WTC11 (cell line): ENCODE results near the gene DBR1. TPM values are rescaled to one million over a fixed set of nuclear protein-coding genes. Genes with fewer than 3 reads are reported as not detected.

Experiments used
- ATAC-seq: fragments of 200-7000 bp; cut with Tn5 transposase; 2 replicates; pipeline ENCODE4 v1.10.0; 2021; ENCODE audit warnings: mild to moderate bottlenecking, moderate library complexity
- CTCF ChIA-PET: fragments of 300-600 bp; sonication (Branson Sonifier 250); formaldehyde crosslinking; loops from one replicate; lab custom pipeline; 2021; ENCODE audit warnings: antibody characterized with exemption; lab: Charles Lee
- POLR2A ChIA-PET: fragments of 350-600 bp; sonication (Branson Sonifier 250); formaldehyde crosslinking; loops from one replicate; lab custom pipeline; 2021; ENCODE audit warnings: antibody characterized with exemption; lab: Charles Lee
- DNase-seq: peaks from one replicate; pipeline ENCODE4 v3.0.0; 2021; ENCODE audit warnings: low spot score
- H3K27ac Mint-ChIP-seq: 2 replicates; pipeline ENCODE4 v1.8.0; 2021; ENCODE audit warnings: mixed read lengths
- H3K27me3 Mint-ChIP-seq: 2 replicates; pipeline ENCODE4 v1.8.0; 2021; ENCODE audit warnings: low read depth, mild to moderate bottlenecking, moderate library complexity, mixed read lengths
- H3K36me3 Mint-ChIP-seq: 2 replicates; pipeline ENCODE4 v1.8.0; 2021; ENCODE audit warnings: mixed read lengths
- H3K4me1 Mint-ChIP-seq: 2 replicates; pipeline ENCODE4 v1.8.0; 2022; ENCODE audit warnings: mixed read lengths
- H3K4me3 Mint-ChIP-seq: 2 replicates; pipeline ENCODE4 v1.8.0; 2021; ENCODE audit warnings: mild to moderate bottlenecking, moderate library complexity, mixed read lengths
- H3K9me3 Mint-ChIP-seq: 2 replicates; pipeline ENCODE4 v1.8.0; 2021; ENCODE audit warnings: mixed read lengths
- CREM ChIP-seq: sonication (generic); formaldehyde crosslinking; IDR thresholded peaks from 2 replicates; pipeline ENCODE4 v1.8.1; 2022; ENCODE audit warnings: mild to moderate bottlenecking, missing genetic modification reagents, moderate library complexity
- EMX1 ChIP-seq: fragments of 250-450 bp; sonication (Bioruptor Pico); IDR thresholded peaks from 2 replicates; pipeline ENCODE4 v1.8.0; 2021; ENCODE audit warnings: mild to moderate bottlenecking
- ESRRA ChIP-seq: sonication (generic); formaldehyde crosslinking; IDR thresholded peaks from 2 replicates; pipeline ENCODE4 v1.8.1; 2022; ENCODE audit warnings: mild to moderate bottlenecking, missing genetic modification reagents, borderline replicate concordance
- GTF2I ChIP-seq: fragments of 250-450 bp; sonication (Bioruptor Pico); conservative IDR thresholded peaks from 2 replicates; pipeline ENCODE4 v1.4.0; 2021; ENCODE audit warnings: mild to moderate bottlenecking
- HMGA2 ChIP-seq: fragments of 250-450 bp; sonication (Bioruptor Pico); IDR thresholded peaks from 2 replicates; pipeline ENCODE4 v1.4.0; 2021; ENCODE audit warnings: mild to moderate bottlenecking, moderate library complexity
- NFATC4 ChIP-seq: fragments of 250-450 bp; sonication (Bioruptor Pico); IDR thresholded peaks from 2 replicates; pipeline ENCODE4 v1.9.0; 2021; ENCODE audit warnings: mild to moderate bottlenecking
- NFYB ChIP-seq: sonication (generic); formaldehyde crosslinking; conservative IDR thresholded peaks from 2 replicates; pipeline ENCODE4 v1.8.0; 2022; ENCODE audit warnings: low read depth, missing genetic modification reagents
- SMAD4 ChIP-seq: sonication (generic); formaldehyde crosslinking; IDR thresholded peaks from 2 replicates; pipeline ENCODE4 v1.8.0; 2022; ENCODE audit warnings: mild to moderate bottlenecking, missing genetic modification reagents
- TEAD1 ChIP-seq: sonication (generic); formaldehyde crosslinking; IDR thresholded peaks from 2 replicates; pipeline ENCODE4 v1.8.0; 2022; ENCODE audit warnings: mild to moderate bottlenecking, missing genetic modification reagents
- total RNA-seq: library from RNA; stranded (reverse); gene quantifications from 3 replicates; pipeline ENCODE4 v1.2.3, GENCODE V29; 2021
- TF ChIP-seq, protein P1 (sequence below): fragments of 250-450 bp; sonication (Bioruptor Pico); IDR thresholded peaks from 2 replicates; pipeline ENCODE4 v1.9.0; 2021; ENCODE audit warnings: mild to moderate bottlenecking
- TF ChIP-seq, protein P2 (sequence below): fragments of 250-450 bp; sonication (Bioruptor Pico); IDR thresholded peaks from 2 replicates; pipeline ENCODE4 v1.8.0; 2021; ENCODE audit warnings: mild to moderate bottlenecking
- TF ChIP-seq, protein P3 (sequence below): fragments of 250-450 bp; sonication (Bioruptor Pico); IDR thresholded peaks from 2 replicates; pipeline ENCODE4 v1.9.0; 2021; ENCODE audit warnings: mild to moderate bottlenecking, borderline replicate concordance
- TF ChIP-seq, protein P4 (sequence below): fragments of 250-450 bp; sonication (Bioruptor Pico); IDR thresholded peaks from 2 replicates; pipeline ENCODE4 v2.1.2; 2022; ENCODE audit warnings: mild to moderate bottlenecking, moderate library complexity
- TF ChIP-seq, protein P5 (sequence below): sonication (generic); formaldehyde crosslinking; IDR thresholded peaks from 2 replicates; pipeline ENCODE4 v1.8.0; 2022; ENCODE audit warnings: mild to moderate bottlenecking, missing genetic modification reagents

Gene DBR1
- total RNA-seq, 1 experiment from 2014 or later, result 19.3 TPM

DNA sequence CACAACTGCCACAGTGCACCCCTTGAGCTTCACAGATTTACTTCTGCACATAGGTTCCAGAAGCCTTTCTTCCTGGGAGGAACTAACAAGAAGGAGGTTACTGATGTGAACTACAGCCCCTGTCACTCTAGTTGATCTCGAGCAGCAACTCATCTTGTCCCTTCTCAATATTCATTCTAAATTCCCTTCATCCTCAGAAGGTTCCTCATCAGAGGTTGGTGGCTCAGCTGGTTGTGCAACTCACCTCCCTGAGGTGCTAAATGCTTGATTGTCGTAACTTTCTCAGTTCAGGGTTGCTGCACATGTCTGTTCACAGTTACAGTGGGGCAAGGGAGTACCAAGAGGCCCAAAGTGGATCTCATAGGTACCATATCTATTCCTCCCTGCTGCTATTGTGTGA is 36.9 kb downstream of the DBR1 start:
- no peaks in the 10 kb centered on the region for H3K27me3 Mint-ChIP-seq
- POLR2A ChIA-PET, result no interaction called here
- H3K36me3 Mint-ChIP-seq, result no peaks in the 10 kb centered on the region
- H3K4me1 Mint-ChIP-seq, result peaks cover 12% of the 10 kb centered on the region
- ATAC-seq (no peak), DNase-seq (no peak)
- TF ChIP-seq, protein P1, sequence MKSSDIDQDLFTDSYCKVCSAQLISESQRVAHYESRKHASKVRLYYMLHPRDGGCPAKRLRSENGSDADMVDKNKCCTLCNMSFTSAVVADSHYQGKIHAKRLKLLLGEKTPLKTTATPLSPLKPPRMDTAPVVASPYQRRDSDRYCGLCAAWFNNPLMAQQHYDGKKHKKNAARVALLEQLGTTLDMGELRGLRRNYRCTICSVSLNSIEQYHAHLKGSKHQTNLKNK (CRISPR knock-in tag), result no peak
- TF ChIP-seq, protein P2, sequence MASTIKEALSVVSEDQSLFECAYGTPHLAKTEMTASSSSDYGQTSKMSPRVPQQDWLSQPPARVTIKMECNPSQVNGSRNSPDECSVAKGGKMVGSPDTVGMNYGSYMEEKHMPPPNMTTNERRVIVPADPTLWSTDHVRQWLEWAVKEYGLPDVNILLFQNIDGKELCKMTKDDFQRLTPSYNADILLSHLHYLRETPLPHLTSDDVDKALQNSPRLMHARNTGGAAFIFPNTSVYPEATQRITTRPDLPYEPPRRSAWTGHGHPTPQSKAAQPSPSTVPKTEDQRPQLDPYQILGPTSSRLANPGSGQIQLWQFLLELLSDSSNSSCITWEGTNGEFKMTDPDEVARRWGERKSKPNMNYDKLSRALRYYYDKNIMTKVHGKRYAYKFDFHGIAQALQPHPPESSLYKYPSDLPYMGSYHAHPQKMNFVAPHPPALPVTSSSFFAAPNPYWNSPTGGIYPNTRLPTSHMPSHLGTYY (CRISPR knock-in tag), result no peak
- TF ChIP-seq ESRRA (CRISPR knock-in tag), result no peak
- no peak overlapping the region for H3K27ac Mint-ChIP-seq
- peaks cover 9% of the 10 kb centered on the region; the same call in 1 of the 2 replicates for H3K9me3 Mint-ChIP-seq
- H3K4me3 Mint-ChIP-seq, result no peak overlapping the region
- CTCF ChIA-PET, result no interaction called here

DNA sequence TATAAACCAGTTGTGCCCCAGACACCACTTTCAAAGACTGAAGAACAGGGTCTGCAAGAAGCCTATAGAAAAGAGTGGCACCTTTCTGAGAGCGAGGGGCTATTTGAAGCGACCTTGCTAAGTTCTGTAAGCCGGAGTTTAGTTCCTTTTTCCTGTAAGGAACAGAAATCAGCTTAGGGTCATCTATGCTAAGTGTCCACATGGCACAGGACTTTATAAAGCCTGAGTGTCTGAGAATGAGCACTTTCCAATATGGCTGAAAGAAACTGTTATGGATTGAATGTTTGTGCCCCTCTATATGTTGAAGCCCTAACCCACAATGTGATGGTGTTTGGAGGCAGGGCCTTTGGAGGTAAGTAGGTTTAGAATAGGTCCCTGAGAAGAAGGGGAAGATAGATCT is 38.5 kb downstream of the DBR1 start:
- DNase-seq (no peak), ATAC-seq (no peak)
- TF ChIP-seq NFATC4 (CRISPR knock-in tag) (no peak), GTF2I (CRISPR knock-in tag) (no peak), SMAD4 (CRISPR knock-in tag) (no peak)
- TF ChIP-seq, protein P3, sequence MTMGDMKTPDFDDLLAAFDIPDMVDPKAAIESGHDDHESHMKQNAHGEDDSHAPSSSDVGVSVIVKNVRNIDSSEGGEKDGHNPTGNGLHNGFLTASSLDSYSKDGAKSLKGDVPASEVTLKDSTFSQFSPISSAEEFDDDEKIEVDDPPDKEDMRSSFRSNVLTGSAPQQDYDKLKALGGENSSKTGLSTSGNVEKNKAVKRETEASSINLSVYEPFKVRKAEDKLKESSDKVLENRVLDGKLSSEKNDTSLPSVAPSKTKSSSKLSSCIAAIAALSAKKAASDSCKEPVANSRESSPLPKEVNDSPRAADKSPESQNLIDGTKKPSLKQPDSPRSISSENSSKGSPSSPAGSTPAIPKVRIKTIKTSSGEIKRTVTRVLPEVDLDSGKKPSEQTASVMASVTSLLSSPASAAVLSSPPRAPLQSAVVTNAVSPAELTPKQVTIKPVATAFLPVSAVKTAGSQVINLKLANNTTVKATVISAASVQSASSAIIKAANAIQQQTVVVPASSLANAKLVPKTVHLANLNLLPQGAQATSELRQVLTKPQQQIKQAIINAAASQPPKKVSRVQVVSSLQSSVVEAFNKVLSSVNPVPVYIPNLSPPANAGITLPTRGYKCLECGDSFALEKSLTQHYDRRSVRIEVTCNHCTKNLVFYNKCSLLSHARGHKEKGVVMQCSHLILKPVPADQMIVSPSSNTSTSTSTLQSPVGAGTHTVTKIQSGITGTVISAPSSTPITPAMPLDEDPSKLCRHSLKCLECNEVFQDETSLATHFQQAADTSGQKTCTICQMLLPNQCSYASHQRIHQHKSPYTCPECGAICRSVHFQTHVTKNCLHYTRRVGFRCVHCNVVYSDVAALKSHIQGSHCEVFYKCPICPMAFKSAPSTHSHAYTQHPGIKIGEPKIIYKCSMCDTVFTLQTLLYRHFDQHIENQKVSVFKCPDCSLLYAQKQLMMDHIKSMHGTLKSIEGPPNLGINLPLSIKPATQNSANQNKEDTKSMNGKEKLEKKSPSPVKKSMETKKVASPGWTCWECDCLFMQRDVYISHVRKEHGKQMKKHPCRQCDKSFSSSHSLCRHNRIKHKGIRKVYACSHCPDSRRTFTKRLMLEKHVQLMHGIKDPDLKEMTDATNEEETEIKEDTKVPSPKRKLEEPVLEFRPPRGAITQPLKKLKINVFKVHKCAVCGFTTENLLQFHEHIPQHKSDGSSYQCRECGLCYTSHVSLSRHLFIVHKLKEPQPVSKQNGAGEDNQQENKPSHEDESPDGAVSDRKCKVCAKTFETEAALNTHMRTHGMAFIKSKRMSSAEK (CRISPR knock-in tag), result no peak
- TF ChIP-seq, protein P4, sequence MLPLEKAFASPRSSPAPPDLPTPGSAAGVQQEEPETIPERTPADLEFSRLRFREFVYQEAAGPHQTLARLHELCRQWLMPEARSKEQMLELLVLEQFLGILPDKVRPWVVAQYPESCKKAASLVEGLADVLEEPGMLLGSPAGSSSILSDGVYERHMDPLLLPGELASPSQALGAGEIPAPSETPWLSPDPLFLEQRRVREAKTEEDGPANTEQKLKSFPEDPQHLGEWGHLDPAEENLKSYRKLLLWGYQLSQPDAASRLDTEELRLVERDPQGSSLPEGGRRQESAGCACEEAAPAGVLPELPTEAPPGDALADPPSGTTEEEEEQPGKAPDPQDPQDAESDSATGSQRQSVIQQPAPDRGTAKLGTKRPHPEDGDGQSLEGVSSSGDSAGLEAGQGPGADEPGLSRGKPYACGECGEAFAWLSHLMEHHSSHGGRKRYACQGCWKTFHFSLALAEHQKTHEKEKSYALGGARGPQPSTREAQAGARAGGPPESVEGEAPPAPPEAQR (CRISPR knock-in tag), result no peak
- no peaks in the 10 kb centered on the region for H3K36me3 Mint-ChIP-seq
- H3K9me3 Mint-ChIP-seq, result peaks cover 9% of the 10 kb centered on the region; the same call in 1 of the 2 replicates
- no peak overlapping the region for H3K4me3 Mint-ChIP-seq
- peaks cover 12% of the 10 kb centered on the region for H3K4me1 Mint-ChIP-seq
- ChIA-PET POLR2A (no interaction called here), CTCF (no interaction called here)
- no peak overlapping the region for H3K27ac Mint-ChIP-seq
- no peaks in the 10 kb centered on the region for H3K27me3 Mint-ChIP-seq

DNA sequence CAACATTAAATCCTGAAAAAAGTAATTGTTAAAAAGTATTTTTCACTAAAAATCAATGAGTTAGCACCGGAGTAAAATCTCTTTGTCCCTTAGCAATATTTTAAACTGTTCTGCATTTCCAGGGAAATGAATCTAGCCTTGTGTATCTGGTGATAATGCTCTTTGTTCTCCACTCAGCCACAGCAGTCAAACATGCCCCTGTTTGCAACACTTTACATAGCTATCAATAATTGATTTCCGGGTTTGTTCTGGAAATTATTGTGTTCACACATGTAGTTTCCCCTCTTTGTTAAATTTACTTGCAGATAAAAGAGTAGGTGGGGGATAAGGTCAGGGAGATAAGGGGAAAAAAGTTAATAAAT is 38.9 kb downstream of the DBR1 start:
- Mint-ChIP-seq H3K9me3 (peaks cover 9% of the 10 kb centered on the region; the same call in 1 of the 2 replicates), H3K4me3 (no peak overlapping the region), H3K27ac (no peak overlapping the region), H3K27me3 (no peaks in the 10 kb centered on the region), H3K4me1 (peaks cover 8% of the 10 kb centered on the region), H3K36me3 (no peaks in the 10 kb centered on the region)
- no peak for ATAC-seq
- TF ChIP-seq, protein P5, sequence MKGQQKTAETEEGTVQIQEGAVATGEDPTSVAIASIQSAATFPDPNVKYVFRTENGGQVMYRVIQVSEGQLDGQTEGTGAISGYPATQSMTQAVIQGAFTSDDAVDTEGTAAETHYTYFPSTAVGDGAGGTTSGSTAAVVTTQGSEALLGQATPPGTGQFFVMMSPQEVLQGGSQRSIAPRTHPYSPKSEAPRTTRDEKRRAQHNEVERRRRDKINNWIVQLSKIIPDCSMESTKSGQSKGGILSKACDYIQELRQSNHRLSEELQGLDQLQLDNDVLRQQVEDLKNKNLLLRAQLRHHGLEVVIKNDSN (CRISPR knock-in tag), result no peak
- TF ChIP-seq EMX1 (CRISPR knock-in tag) (no peak), HMGA2 (CRISPR knock-in tag) (no peak), CREM (CRISPR knock-in tag) (no peak), GTF2I (CRISPR knock-in tag) (no peak), TEAD1 (CRISPR knock-in tag) (no peak), NFYB (CRISPR knock-in tag) (no peak)
- ChIA-PET CTCF (no interaction called here), POLR2A (no interaction called here)
- DNase-seq, result no peak
